CD14-positive monocyte (primary cell): Measurements from ENCODE around the gene MAB21L4. TPM values are rescaled to one million over a fixed set of nuclear protein-coding genes. Genes with fewer than 3 reads are reported as not detected.
A peak's percentile ranks its signal among the peaks of the same experiment; 100 is the strongest.

ENCODE experiments used
- DNase-seq, 3 donors: peaks; one replicate each; pipeline ENCODE4 v3.0.0-alpha.2; 2011 to 2022
- H2AFZ ChIP-seq: 2 replicates; pipeline ENCODE4 v1.6.0; 2012; ENCODE audit warnings: mild to moderate bottlenecking, low read depth, low read length, inconsistent platforms; ENCODE audit not compliant: insufficient read depth, poor library complexity, severe bottlenecking
- H3K27ac ChIP-seq, 2 donors: 1 replicate in 1 of 2; 2 replicates in 1 of 2; pipeline ENCODE4 v1.5.1; 2012 to 2013; ENCODE audit warnings: low read length in 2 of 2, control low read depth in 1 of 2, inconsistent platforms in 1 of 2, low read depth in 1 of 2, mild to moderate bottlenecking in 1 of 2
- H3K27me3 ChIP-seq, 2 donors: one replicate each; pipeline versions ENCODE4 v1.6.0 to v1.6.1; 2011 to 2013; ENCODE audit warnings: low read length in 2 of 2; ENCODE audit not compliant: control insufficient read depth in 2 of 2, insufficient read depth in 2 of 2
- H3K36me3 ChIP-seq, 2 donors: replicated peaks in 1 of 2; 1 replicate in 1 of 2; 2 replicates in 1 of 2; pipeline versions ENCODE4 v1.5.1 to v1.6.1; 2012 to 2013; ENCODE audit warnings: low read length in 2 of 2, control low read depth in 1 of 2, inconsistent platforms in 1 of 2, mild to moderate bottlenecking in 1 of 2; ENCODE audit not compliant: insufficient read depth in 2 of 2, control insufficient read depth in 1 of 2
- H3K4me1 ChIP-seq, 2 donors: 1 replicate in 1 of 2; 2 replicates in 1 of 2; pipeline versions ENCODE4 v1.5.1 to v1.6.1; 2012 to 2013; ENCODE audit warnings: low read length in 2 of 2, control low read depth in 1 of 2, inconsistent platforms in 1 of 2, mild to moderate bottlenecking in 1 of 2, moderate library complexity in 1 of 2; ENCODE audit not compliant: insufficient read depth in 2 of 2, control insufficient read depth in 1 of 2
- H3K4me2 ChIP-seq: replicated peaks from 2 replicates; pipeline ENCODE3; 2012; ENCODE audit warnings: low read length, moderate library complexity, mild to moderate bottlenecking; ENCODE audit not compliant: poor library complexity, severe bottlenecking; ENCODE audit errors: extremely low read depth
- H3K4me3 ChIP-seq, 3 experiments: fragments of 200-600 bp in 1 of 3; sonication (generic) in 1 of 3; replicated peaks in 1 of 3; 1 replicate in 2 of 3; 2 replicates in 1 of 3; pipeline ENCODE4 v1.5.1; 2011 to 2013; ENCODE audit warnings: low read length in 3 of 3, mild to moderate bottlenecking in 3 of 3, control low read depth in 2 of 3, low read depth in 2 of 3, inconsistent platforms in 1 of 3, moderate library complexity in 1 of 3
- H3K79me2 ChIP-seq: 2 replicates; pipeline ENCODE4 v1.6.0; 2012; ENCODE audit warnings: mild to moderate bottlenecking, control low read depth, inconsistent platforms, low read length, moderate library complexity; ENCODE audit not compliant: insufficient read depth
- H3K9ac ChIP-seq: 2 replicates; pipeline ENCODE4 v1.6.0; 2017; ENCODE audit warnings: low read length, mild to moderate bottlenecking; ENCODE audit not compliant: insufficient read depth, poor library complexity, severe bottlenecking
- H3K9me3 ChIP-seq, 2 donors: replicated peaks in 1 of 2; 1 replicate in 1 of 2; 2 replicates in 1 of 2; pipeline versions ENCODE4 v1.5.1 to v1.6.1; 2012 to 2013; ENCODE audit warnings: low read length in 2 of 2, control low read depth in 1 of 2; ENCODE audit not compliant: control insufficient read depth in 1 of 2, insufficient read depth in 1 of 2
- H4K20me1 ChIP-seq: 2 replicates; pipeline ENCODE4 v1.6.0; 2012; ENCODE audit warnings: mild to moderate bottlenecking, low read length, control low read depth, moderate library complexity; ENCODE audit not compliant: insufficient read depth
- H3K27ac Mint-ChIP-seq, 7 donors: one replicate each; pipeline ENCODE4 v1.8.0; 2020; ENCODE audit warnings: mild to moderate bottlenecking in 7 of 7, mixed read lengths in 7 of 7, moderate library complexity in 6 of 7, inconsistent platforms in 2 of 7
- H3K27me3 Mint-ChIP-seq, 3 donors: one replicate each; pipeline ENCODE4 v1.8.0; 2021 to 2022; ENCODE audit warnings: low read depth in 3 of 3, mild to moderate bottlenecking in 3 of 3, mixed read lengths in 3 of 3, moderate library complexity in 3 of 3, inconsistent platforms in 1 of 3
- H3K36me3 Mint-ChIP-seq, 2 donors: one replicate each; pipeline ENCODE4 v1.8.0; 2020; ENCODE audit warnings: mixed read lengths in 2 of 2, inconsistent platforms in 1 of 2, mild to moderate bottlenecking in 1 of 2
- H3K4me1 Mint-ChIP-seq: one replicate; pipeline ENCODE4 v1.8.0; 2020; ENCODE audit warnings: mild to moderate bottlenecking, mixed read lengths
- H3K4me3 Mint-ChIP-seq, 2 donors: one replicate each; pipeline ENCODE4 v1.8.0; 2020; ENCODE audit warnings: mild to moderate bottlenecking in 2 of 2, mixed read lengths in 2 of 2, moderate library complexity in 1 of 2
- H3K9me3 Mint-ChIP-seq, 7 donors: one replicate each; pipeline ENCODE4 v1.8.0; 2020 to 2022; ENCODE audit warnings: mixed read lengths in 7 of 7, mild to moderate bottlenecking in 6 of 7, moderate library complexity in 6 of 7, inconsistent platforms in 2 of 7
- CTCF ChIP-seq: fragments of 200-600 bp; IDR thresholded peaks from one replicate; pipeline ENCODE4 v1.8.0; 2022; ENCODE audit warnings: antibody characterized with exemption, mild to moderate bottlenecking
- WGBS: methylation state at CpG from one replicate; pipeline ENCODE4 v1.1.5; 2013; ENCODE audit warnings: missing lambda C conversion rate; ENCODE audit not compliant: insufficient coverage; 5-methylcytosine and 5-hydroxymethylcytosine counted together
- intact Hi-C, 2 donors: fragments of 100-400 bp; cut with micrococcal nuclease; formaldehyde crosslinking; loops; one replicate each; pipeline versions ENCODE4 v1.15.0 to v1.15.1; 2023
- polyA plus RNA-seq, 3 donors: library from polyadenylated mRNA; depleted of rRNA in 1 of 3; unstranded in 2 of 3; stranded (reverse) in 1 of 3; fragments of 300-500 nt in 2 of 3; fragments of >200 nt in 1 of 3; fragmentation: Illumina TruSeq in 2 of 3; gene quantifications; 1 replicate in 2 of 3; 2 replicates in 1 of 3; pipeline ENCODE4 v1.2.3, GENCODE V29; 2012 to 2021

The MAB21L4 gene
- polyA plus RNA-seq, 3 donors = not detected

- H3K4me2 ChIP-seq = no peak overlapping the region
- no peaks in the 10 kb centered on the region for H3K36me3 ChIP-seq
- H3K27ac ChIP-seq = no peak overlapping the region
- intact Hi-C loops = no loop called here
- WGBS = 89% methylated on average over 21 of the region's 22 CpGs
- no peaks in the 10 kb centered on the region for H4K20me1 ChIP-seq
- no peak for TF ChIP-seq CTCF
- Mint-ChIP-seq H3K27ac (peak overlapping the region in 1 of 7 donors; percentile 43), H3K4me3 (no peak overlapping the region), H3K36me3 (no peaks in the 10 kb centered on the region), H3K9me3 (no peaks in the 10 kb centered on the region), H3K27me3 (peaks cover 4 to 13% (median 6%) of the 10 kb centered on the region in 3 donors), H3K4me1 (no peaks in the 10 kb centered on the region)
- no peak overlapping the region for H3K9ac ChIP-seq
- H3K4me1 ChIP-seq = no peaks in the 10 kb centered on the region
- no peak for DNase-seq
- no peaks in the 10 kb centered on the region for H3K9me3 ChIP-seq
- H3K79me2 ChIP-seq = no peaks in the 10 kb centered on the region
- H3K27me3 ChIP-seq = no peaks in the 10 kb centered on the region
- no peak overlapping the region for H2AFZ ChIP-seq
- H3K4me3 ChIP-seq = no peak overlapping the region
These were observed 11.1 kb upstream of the MAB21L4 start for GRCh38 chr2:240906911-240907590.

GRCh38 chr2:240906141-240906910, 10.4 kb upstream of the MAB21L4 start, which contains the start of gene CROCC2:
Gene CROCC2, plus strand, starts transcription at chr2:240906336. Its CDS starts 178 bp downstream, at chr2:240906514.
- 86% methylated on average over 21 of the region's 23 CpGs for WGBS
- no peak for DNase-seq
- peak within 1 kb of the TSS in 1 of 7 donors; percentile 40 for H3K27ac Mint-ChIP-seq
- Histone ChIP-seq H3K27me3 (no peaks in the 10 kb centered on the region), H3K9ac (no peak within 1 kb of the TSS), H4K20me1 (no peaks in the 10 kb centered on the region), H3K4me2 (no peak within 1 kb of the TSS), H3K27ac (no peak within 1 kb of the TSS), H3K4me1 (no peaks in the 10 kb centered on the region), H3K79me2 (no peaks in the 10 kb centered on the region), H2AFZ (no peak within 1 kb of the TSS), H3K36me3 (no peaks in the 10 kb centered on the region), H3K9me3 (no peaks in the 10 kb centered on the region), H3K4me3 (no peak within 1 kb of the TSS)
- TF ChIP-seq CTCF = no peak
- peaks cover 3 to 10% (median 10%) of the 10 kb centered on the region in 3 donors for H3K27me3 Mint-ChIP-seq
- H3K4me3 Mint-ChIP-seq = no peak within 1 kb of the TSS
- peaks cover 0 to 1% (median 0%) of the 10 kb centered on the region in 7 donors for H3K9me3 Mint-ChIP-seq
- no peaks in the 10 kb centered on the region for H3K36me3 Mint-ChIP-seq
- intact Hi-C loops = no loop called here
- H3K4me1 Mint-ChIP-seq = no peaks in the 10 kb centered on the region
